Loucy (cell line): ENCODE data around the gene BBC3.

Source experiments
- EZH2phosphoT487 ChIP-seq: fragments of 200-600 bp; IDR thresholded peaks from 2 replicates; pipeline ENCODE4 v1.6.1; 2018; ENCODE audit warnings: antibody characterized with exemption, mild to moderate bottlenecking, moderate library complexity, borderline replicate concordance
- TF ChIP-seq, protein P1 (sequence below): fragments of 200-600 bp; sonication (generic); conservative IDR thresholded peaks from 2 replicates; pipeline ENCODE4 v1.5.1; 2014; ENCODE audit warnings: mild to moderate bottlenecking, antibody characterized with exemption, low read length

DNA sequence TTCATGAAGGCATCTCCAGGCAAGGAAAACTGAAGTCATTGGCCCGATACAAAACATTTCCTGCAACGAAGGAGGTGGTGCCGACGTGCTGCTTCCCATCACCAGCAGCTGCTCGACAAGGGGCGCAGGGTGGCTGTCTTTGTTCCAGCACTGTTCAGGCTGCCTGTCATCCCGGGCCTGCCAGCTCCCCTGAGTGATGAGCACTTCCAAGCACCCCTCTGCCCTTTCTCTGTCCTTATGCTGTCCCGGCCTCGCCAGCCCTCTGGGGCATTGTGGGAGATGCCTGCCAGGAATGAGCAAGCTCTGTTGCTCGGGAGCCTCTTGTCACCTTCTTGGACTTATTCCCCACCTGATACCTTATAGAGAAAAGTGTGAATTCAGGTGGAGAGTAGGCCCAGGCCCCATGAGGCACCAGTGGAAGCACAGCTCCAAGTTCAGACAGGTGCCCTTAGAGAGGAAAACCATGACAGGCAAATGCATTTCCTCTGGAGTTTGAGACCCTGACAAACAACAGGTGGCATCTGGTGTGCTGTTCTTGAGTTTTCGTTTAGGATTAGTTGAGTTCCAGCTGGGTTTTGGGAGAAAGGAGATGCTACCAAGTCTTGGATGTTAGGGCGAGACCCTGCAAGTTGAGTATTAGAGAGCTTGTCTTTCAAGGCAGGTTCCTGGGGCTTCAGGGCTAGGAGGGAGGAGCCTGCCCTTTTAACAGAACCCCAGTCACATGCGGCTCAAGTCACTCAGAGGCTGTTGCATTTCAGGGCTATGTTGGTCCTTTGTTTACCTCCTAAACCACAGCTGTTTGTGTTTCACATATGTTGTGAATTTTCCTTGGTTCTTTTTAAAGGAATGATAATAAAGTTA, 21.4 kb downstream of the BBC3 start:
- TF ChIP-seq, protein P1, sequence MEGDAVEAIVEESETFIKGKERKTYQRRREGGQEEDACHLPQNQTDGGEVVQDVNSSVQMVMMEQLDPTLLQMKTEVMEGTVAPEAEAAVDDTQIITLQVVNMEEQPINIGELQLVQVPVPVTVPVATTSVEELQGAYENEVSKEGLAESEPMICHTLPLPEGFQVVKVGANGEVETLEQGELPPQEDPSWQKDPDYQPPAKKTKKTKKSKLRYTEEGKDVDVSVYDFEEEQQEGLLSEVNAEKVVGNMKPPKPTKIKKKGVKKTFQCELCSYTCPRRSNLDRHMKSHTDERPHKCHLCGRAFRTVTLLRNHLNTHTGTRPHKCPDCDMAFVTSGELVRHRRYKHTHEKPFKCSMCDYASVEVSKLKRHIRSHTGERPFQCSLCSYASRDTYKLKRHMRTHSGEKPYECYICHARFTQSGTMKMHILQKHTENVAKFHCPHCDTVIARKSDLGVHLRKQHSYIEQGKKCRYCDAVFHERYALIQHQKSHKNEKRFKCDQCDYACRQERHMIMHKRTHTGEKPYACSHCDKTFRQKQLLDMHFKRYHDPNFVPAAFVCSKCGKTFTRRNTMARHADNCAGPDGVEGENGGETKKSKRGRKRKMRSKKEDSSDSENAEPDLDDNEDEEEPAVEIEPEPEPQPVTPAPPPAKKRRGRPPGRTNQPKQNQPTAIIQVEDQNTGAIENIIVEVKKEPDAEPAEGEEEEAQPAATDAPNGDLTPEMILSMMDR: no peak
- no peak for TF ChIP-seq EZH2phosphoT487
